Measurements from ENCODE around the gene ZNF862. TPM values are rescaled to one million over a fixed set of nuclear protein-coding genes. Genes with fewer than 3 reads are reported as not detected.
A peak's percentile ranks its signal among the peaks of the same experiment; 100 is the strongest.
"Not testable (repeated sequence)": the region's sequence is repeated elsewhere in the genome, so short reads cannot be mapped to it uniquely, and the experiment has no call there.

The ZNF862 gene
- total RNA-seq, 2 donors from 2014 or later: 18.4 to 40.8 TPM

DNA sequence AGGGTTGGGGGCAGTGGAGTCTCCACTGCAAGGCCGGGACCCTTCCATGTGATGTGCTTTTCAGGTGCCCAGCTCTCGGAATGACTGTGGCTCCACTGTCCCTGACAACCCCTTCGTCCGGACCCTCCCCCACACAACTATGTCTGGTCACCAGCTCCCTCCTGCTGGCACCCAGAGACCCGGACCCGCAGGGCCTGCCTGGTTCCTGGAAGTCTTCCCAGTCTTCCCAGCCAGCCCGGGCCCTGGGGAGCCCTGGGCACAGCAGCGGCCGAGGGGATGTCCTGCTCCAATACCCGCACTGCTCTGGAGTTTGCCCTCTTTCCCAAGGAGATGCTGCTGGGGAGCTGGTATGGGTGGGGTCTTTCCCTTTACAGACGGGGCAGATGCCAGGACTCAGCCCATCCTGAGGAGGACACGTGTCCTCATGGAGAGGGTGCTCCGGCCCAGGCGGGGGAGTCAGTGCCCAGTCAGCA, 41.1 kb downstream of the ZNF862 start:
- H3K9me3 Mint-ChIP-seq: no peaks in the 10 kb centered on the region
- H3K27me3 Mint-ChIP-seq: no peaks in the 10 kb centered on the region
- no peak overlapping the region for H3K27ac Mint-ChIP-seq
- no peak for ATAC-seq (replicated peaks)
- H3K4me3 Mint-ChIP-seq: no peak overlapping the region
- peaks cover 32% of the 10 kb centered on the region for H3K36me3 Mint-ChIP-seq (ENCODE audit: low read depth)
- peaks cover 31% of the 10 kb centered on the region for H3K4me1 Mint-ChIP-seq

GRCh38 chr7:149879766-149880637, 41.8 kb downstream of the ZNF862 start:
- peaks cover 32% of the 10 kb centered on the region for H3K36me3 Mint-ChIP-seq (ENCODE audit: low read depth)
- H3K27ac Mint-ChIP-seq: peak overlapping the region; percentile 28
- peaks cover 27% of the 10 kb centered on the region for H3K4me1 Mint-ChIP-seq
- no peak overlapping the region for H3K4me3 Mint-ChIP-seq
- H3K27me3 Mint-ChIP-seq: no peaks in the 10 kb centered on the region
- ATAC-seq (replicated peaks): no peak
- no peaks in the 10 kb centered on the region for H3K9me3 Mint-ChIP-seq

GRCh38 chr7:149880638-149881311, 42.6 kb downstream of the ZNF862 start:
- H3K27me3 Mint-ChIP-seq: no peaks in the 10 kb centered on the region
- H3K4me1 Mint-ChIP-seq: peaks cover 20% of the 10 kb centered on the region
- peaks cover 28% of the 10 kb centered on the region for H3K36me3 Mint-ChIP-seq (ENCODE audit: low read depth)
- ATAC-seq (replicated peaks): no peak
- peak overlapping the region; percentile 65 for H3K27ac Mint-ChIP-seq
- no peak overlapping the region for H3K4me3 Mint-ChIP-seq
- no peaks in the 10 kb centered on the region for H3K9me3 Mint-ChIP-seq

GRCh38 chr7:149881328-149882247, 43.4 kb downstream of the ZNF862 start:
- no peak overlapping the region for H3K4me3 Mint-ChIP-seq
- no peaks in the 10 kb centered on the region for H3K27me3 Mint-ChIP-seq

GRCh38 chr7:149882248-149883047, 44.3 kb downstream of the ZNF862 start:
- no peak for ATAC-seq (replicated peaks)
- peaks cover 17% of the 10 kb centered on the region for H3K36me3 Mint-ChIP-seq (ENCODE audit: low read depth)
- H3K4me3 Mint-ChIP-seq: no peak overlapping the region
- no peaks in the 10 kb centered on the region for H3K9me3 Mint-ChIP-seq
- H3K4me1 Mint-ChIP-seq: peaks cover 19% of the 10 kb centered on the region
- no peaks in the 10 kb centered on the region for H3K27me3 Mint-ChIP-seq
- H3K27ac Mint-ChIP-seq: peak overlapping the region; percentile 79

More at GRCh38 chr7:149881328-149882247, 43.4 kb downstream of the ZNF862 start:
- Mint-ChIP-seq H3K4me1 (peaks cover 19% of the 10 kb centered on the region), H3K9me3 (no peaks in the 10 kb centered on the region), H3K36me3 (ENCODE audit: low read depth) (peaks cover 26% of the 10 kb centered on the region), H3K27ac (peak overlapping the region; percentile 65)
- no peak for ATAC-seq (replicated peaks)

- Mint-ChIP-seq H3K9me3 (no peaks in the 10 kb centered on the region), H3K27me3 (no peaks in the 10 kb centered on the region), H3K36me3 (ENCODE audit: low read depth) (peaks cover 11% of the 10 kb centered on the region), H3K4me3 (no peak overlapping the region), H3K27ac (peak overlapping the region; percentile 79), H3K4me1 (peaks cover 19% of the 10 kb centered on the region)
- ATAC-seq (replicated peaks): no peak
Observed at GRCh38 chr7:149883048-149883438, 44.9 kb downstream of the ZNF862 start.

DNA sequence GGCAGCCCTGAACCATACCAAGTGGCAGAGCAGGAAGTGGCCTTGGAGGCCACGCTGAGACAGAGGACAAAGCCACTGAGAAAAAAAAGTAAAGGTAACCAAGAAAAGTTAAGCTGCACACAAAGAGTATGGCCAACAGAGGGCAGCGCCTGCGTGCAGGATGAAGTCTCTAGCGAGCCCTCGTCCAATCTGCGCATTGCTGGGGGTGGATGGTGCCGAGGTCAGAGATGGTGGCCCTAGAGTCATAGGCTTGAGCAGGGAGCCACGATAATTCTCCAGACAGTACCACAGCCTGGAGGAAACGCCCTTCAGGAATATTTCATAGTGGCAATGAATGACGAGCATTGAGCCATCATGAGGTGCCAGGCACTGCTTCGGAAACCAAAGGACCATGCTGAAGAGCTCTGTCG, 45.3 kb downstream of the ZNF862 start:
- Mint-ChIP-seq H3K4me1 (peaks cover 19% of the 10 kb centered on the region), H3K9me3 (no peaks in the 10 kb centered on the region), H3K36me3 (ENCODE audit: low read depth) (peaks cover 11% of the 10 kb centered on the region), H3K4me3 (no peak overlapping the region), H3K27me3 (no peaks in the 10 kb centered on the region), H3K27ac (peak overlapping the region; percentile 79)
- peak; percentile 92 for ATAC-seq (replicated peaks)

GRCh38 chr7:149884016-149884415, 45.8 kb downstream of the ZNF862 start:
- Mint-ChIP-seq H3K9me3 (no peaks in the 10 kb centered on the region), H3K4me1 (peaks cover 19% of the 10 kb centered on the region), H3K4me3 (no peak overlapping the region), H3K27ac (no peak overlapping the region), H3K36me3 (ENCODE audit: low read depth) (peaks cover 11% of the 10 kb centered on the region), H3K27me3 (no peaks in the 10 kb centered on the region)
- no peak for ATAC-seq (replicated peaks)

DNA sequence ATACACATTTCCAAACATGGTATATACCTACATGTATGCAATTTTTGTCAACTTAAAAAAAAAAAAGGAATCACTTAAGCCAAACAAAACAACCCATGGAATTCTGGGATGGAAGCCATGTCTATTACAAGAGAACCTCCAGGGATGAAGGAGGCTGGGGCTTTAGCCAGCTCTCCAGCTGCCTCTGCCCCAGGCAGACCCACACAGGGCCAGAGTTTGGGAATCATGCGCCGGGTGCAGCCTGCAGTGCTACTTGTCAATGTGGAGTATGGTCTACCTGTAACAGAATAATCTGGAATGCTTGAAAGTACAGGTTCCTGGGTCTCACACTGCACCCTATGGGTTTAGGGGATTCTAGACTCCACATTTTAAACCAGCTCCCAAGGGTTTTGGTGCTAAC, 46.4 kb downstream of the ZNF862 start:
- no peak for ATAC-seq (replicated peaks)
- no peak overlapping the region for H3K27ac Mint-ChIP-seq
- H3K9me3 Mint-ChIP-seq: no peaks in the 10 kb centered on the region
- H3K4me3 Mint-ChIP-seq: no peak overlapping the region
- H3K36me3 Mint-ChIP-seq (ENCODE audit: low read depth): peaks cover 10% of the 10 kb centered on the region
- H3K4me1 Mint-ChIP-seq: peaks cover 19% of the 10 kb centered on the region
- H3K27me3 Mint-ChIP-seq: no peaks in the 10 kb centered on the region

- H3K9me3 Mint-ChIP-seq: no peaks in the 10 kb centered on the region
- no peak for ATAC-seq (replicated peaks)
- H3K27me3 Mint-ChIP-seq: no peaks in the 10 kb centered on the region
- H3K27ac Mint-ChIP-seq: no peak overlapping the region
- H3K4me1 Mint-ChIP-seq: peaks cover 19% of the 10 kb centered on the region
- H3K4me3 Mint-ChIP-seq: no peak overlapping the region
- peaks cover 2% of the 10 kb centered on the region for H3K36me3 Mint-ChIP-seq (ENCODE audit: low read depth)
Observed at GRCh38 chr7:149885191-149886017, 47.2 kb downstream of the ZNF862 start.

DNA sequence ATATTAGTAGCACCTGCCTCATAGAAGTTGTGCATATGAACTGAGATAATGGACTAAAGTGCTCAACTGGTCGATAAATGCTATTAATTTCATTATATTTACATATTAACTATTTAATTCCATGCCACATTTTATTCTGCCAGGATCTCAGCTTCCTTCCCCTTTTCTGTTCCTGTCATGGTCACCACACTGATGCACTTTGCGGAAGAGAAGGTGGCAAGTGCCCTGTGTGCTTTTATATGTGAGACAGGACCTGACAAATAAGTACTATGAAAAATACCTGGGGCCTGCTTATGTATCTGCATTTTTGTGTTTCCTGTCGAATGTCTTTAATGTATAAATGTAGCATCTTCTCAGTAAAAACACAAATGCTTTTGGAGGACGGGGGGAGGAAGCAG, 47.8 kb downstream of the ZNF862 start:
- Mint-ChIP-seq H3K36me3 (ENCODE audit: low read depth) (no peaks in the 10 kb centered on the region), H3K27me3 (no peaks in the 10 kb centered on the region), H3K9me3 (no peaks in the 10 kb centered on the region), H3K27ac (no peak overlapping the region), H3K4me1 (peaks cover 18% of the 10 kb centered on the region), H3K4me3 (no peak overlapping the region)
- no peak for ATAC-seq (replicated peaks)

- H3K36me3 Mint-ChIP-seq (ENCODE audit: low read depth): no peaks in the 10 kb centered on the region
- no peak overlapping the region for H3K4me3 Mint-ChIP-seq
- H3K27me3 Mint-ChIP-seq: no peaks in the 10 kb centered on the region
- ATAC-seq (replicated peaks): no peak
- H3K27ac Mint-ChIP-seq: no peak overlapping the region
- H3K4me1 Mint-ChIP-seq: peaks cover 12% of the 10 kb centered on the region
- no peaks in the 10 kb centered on the region for H3K9me3 Mint-ChIP-seq
Observed at GRCh38 chr7:149887311-149887710, 49.1 kb downstream of the ZNF862 start.

DNA sequence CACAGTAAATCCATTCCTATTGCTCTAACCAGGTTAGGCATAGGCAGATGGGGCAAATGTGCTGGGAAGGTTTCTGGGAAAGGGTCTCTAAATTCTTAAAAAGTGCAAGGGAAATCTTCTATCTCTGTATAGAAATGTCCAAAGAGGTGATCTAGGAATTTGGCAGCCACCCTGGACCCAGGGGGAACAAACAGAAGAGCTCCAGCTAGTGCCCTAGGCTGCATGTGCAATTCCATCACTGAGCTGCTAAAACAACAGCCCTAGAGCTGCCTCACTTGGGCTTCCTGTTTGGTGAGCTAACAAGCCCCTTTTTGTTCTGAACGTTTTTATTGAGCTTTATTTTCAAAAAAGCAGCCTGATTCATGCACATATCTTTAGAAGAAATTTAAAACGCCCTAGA, 52.5 kb downstream of the ZNF862 start:
- not testable (repeated sequence) for H3K4me3 Mint-ChIP-seq; H3K27me3 Mint-ChIP-seq; ATAC-seq (replicated peaks); H3K4me1 Mint-ChIP-seq; H3K27ac Mint-ChIP-seq; H3K36me3 Mint-ChIP-seq (ENCODE audit: low read depth); H3K9me3 Mint-ChIP-seq

All from activated T-helper 17 cell treated with anti-CD3 and anti-CD28 coated beads, Interleukin-2, amount 50 U/mL, for 72 hours (primary cell).